Amygdala (tissue), 56 donors: Measurements from ENCODE around the gene CA10.
A peak's percentile ranks its signal among the peaks of the same experiment; 100 is the strongest.

Experiments used
- DNase-seq, 56 donors: peaks; one replicate each; lab custom pipeline; 2025; lab: John Stamatoyannopoulos, UW

Gene CA10

GRCh38 chr17:51585514-51586104 is 572.9 kb downstream of the CA10 start:
- peak in 2 of 56 donors; percentile 3 to 27 for DNase-seq

- DNase-seq, result no peak
Observed at GRCh38 chr17:51580869-51581268, 577.6 kb downstream of the CA10 start.
